ENCODE data around the gene UQCC5.

The UQCC5 gene

GRCh38 chr3:52516509-52517195 is 19.8 kb upstream of the UQCC5 start:
- Mint-ChIP-seq H3K9me3 (no peaks in the 10 kb centered on the region), H3K4me3 (no peak overlapping the region), H3K27me3 (no peaks in the 10 kb centered on the region), H3K27ac (no peak overlapping the region), H3K4me1 (no peaks in the 10 kb centered on the region), H3K36me3 (no peaks in the 10 kb centered on the region)

- Mint-ChIP-seq H3K9me3 (no peaks in the 10 kb centered on the region), H3K4me3 (no peak overlapping the region), H3K27me3 (no peaks in the 10 kb centered on the region), H3K36me3 (no peaks in the 10 kb centered on the region), H3K27ac (no peak overlapping the region), H3K4me1 (no peaks in the 10 kb centered on the region)
Measured at GRCh38 chr3:52517796-52518722, 18.3 kb upstream of the UQCC5 start.

- Mint-ChIP-seq H3K4me3 (no peak overlapping the region), H3K36me3 (no peaks in the 10 kb centered on the region), H3K27me3 (no peaks in the 10 kb centered on the region), H3K9me3 (no peaks in the 10 kb centered on the region), H3K27ac (no peak overlapping the region), H3K4me1 (no peaks in the 10 kb centered on the region)
Measured at GRCh38 chr3:52518723-52519444, 17.5 kb upstream of the UQCC5 start.

- Mint-ChIP-seq H3K27me3 (no peaks in the 10 kb centered on the region), H3K9me3 (no peaks in the 10 kb centered on the region), H3K36me3 (no peaks in the 10 kb centered on the region), H3K4me1 (no peaks in the 10 kb centered on the region), H3K4me3 (no peak overlapping the region), H3K27ac (no peak overlapping the region)
Measured at GRCh38 chr3:52519445-52520140, 16.8 kb upstream of the UQCC5 start.

- Mint-ChIP-seq H3K27me3 (no peaks in the 10 kb centered on the region), H3K27ac (no peak overlapping the region), H3K36me3 (no peaks in the 10 kb centered on the region), H3K4me1 (no peaks in the 10 kb centered on the region), H3K4me3 (no peak overlapping the region), H3K9me3 (no peaks in the 10 kb centered on the region)
Measured at GRCh38 chr3:52520141-52520667, 16.2 kb upstream of the UQCC5 start.

- Mint-ChIP-seq H3K4me1 (no peaks in the 10 kb centered on the region), H3K27ac (no peak overlapping the region), H3K9me3 (no peaks in the 10 kb centered on the region)
Measured at GRCh38 chr3:52520716-52521487, 15.5 kb upstream of the UQCC5 start.

GRCh38 chr3:52521488-52521824 is 14.9 kb upstream of the UQCC5 start:
- Mint-ChIP-seq H3K36me3 (no peaks in the 10 kb centered on the region), H3K4me3 (no peak overlapping the region), H3K27ac (no peak overlapping the region), H3K4me1 (no peaks in the 10 kb centered on the region), H3K27me3 (no peaks in the 10 kb centered on the region), H3K9me3 (no peaks in the 10 kb centered on the region)

More at GRCh38 chr3:52520716-52521487, 15.5 kb upstream of the UQCC5 start:
- no peak overlapping the region for H3K4me3 Mint-ChIP-seq
- H3K36me3 Mint-ChIP-seq = no peaks in the 10 kb centered on the region
- H3K27me3 Mint-ChIP-seq = no peaks in the 10 kb centered on the region

- Mint-ChIP-seq H3K36me3 (no peaks in the 10 kb centered on the region), H3K9me3 (no peaks in the 10 kb centered on the region), H3K4me1 (no peaks in the 10 kb centered on the region), H3K27ac (no peak overlapping the region), H3K27me3 (no peaks in the 10 kb centered on the region), H3K4me3 (no peak overlapping the region)
Measured at GRCh38 chr3:52521881-52522650, 14.3 kb upstream of the UQCC5 start.

- no peaks in the 10 kb centered on the region for H3K27me3 Mint-ChIP-seq
- H3K4me3 Mint-ChIP-seq = no peak overlapping the region
- H3K27ac Mint-ChIP-seq = no peak overlapping the region
- no peaks in the 10 kb centered on the region for H3K36me3 Mint-ChIP-seq
- H3K4me1 Mint-ChIP-seq = no peaks in the 10 kb centered on the region
- H3K9me3 Mint-ChIP-seq = no peaks in the 10 kb centered on the region
Measured at GRCh38 chr3:52522651-52523251, 13.7 kb upstream of the UQCC5 start.

- no peaks in the 10 kb centered on the region for H3K27me3 Mint-ChIP-seq
- no peak overlapping the region for H3K4me3 Mint-ChIP-seq
- no peaks in the 10 kb centered on the region for H3K9me3 Mint-ChIP-seq
- no peaks in the 10 kb centered on the region for H3K4me1 Mint-ChIP-seq
- H3K27ac Mint-ChIP-seq = no peak overlapping the region
- H3K36me3 Mint-ChIP-seq = no peaks in the 10 kb centered on the region
Measured at GRCh38 chr3:52523386-52524257, 12.8 kb upstream of the UQCC5 start.

GRCh38 chr3:52524258-52524751 is 12.1 kb upstream of the UQCC5 start:
- Mint-ChIP-seq H3K4me3 (no peak overlapping the region), H3K27ac (no peak overlapping the region), H3K36me3 (no peaks in the 10 kb centered on the region), H3K4me1 (no peaks in the 10 kb centered on the region), H3K9me3 (no peaks in the 10 kb centered on the region), H3K27me3 (no peaks in the 10 kb centered on the region)

GRCh38 chr3:52524752-52525679 is 11.4 kb upstream of the UQCC5 start:
- Mint-ChIP-seq H3K36me3 (no peaks in the 10 kb centered on the region), H3K27me3 (no peaks in the 10 kb centered on the region), H3K27ac (no peak overlapping the region), H3K4me1 (no peaks in the 10 kb centered on the region), H3K4me3 (no peak overlapping the region), H3K9me3 (no peaks in the 10 kb centered on the region)
